Kidney (tissue), 14 donors: Measurements from ENCODE around the gene ATP6V1F. TPM values are rescaled to one million over a fixed set of nuclear protein-coding genes. Genes with fewer than 3 reads are reported as not detected.

Experiments
- DNase-seq, 5 donors: peaks; one replicate each; pipeline ENCODE4 v3.0.0-alpha.2; 2013 to 2020
- FAIRE-seq: peaks from 2 replicates; lab custom pipeline; 2012; peaks lifted over from hg19 to GRCh38; lab: Jason Lieb, UNC
- H3K27ac ChIP-seq, 2 donors: one replicate each; pipeline ENCODE4 v1.7.0; 2013; ENCODE audit warnings: low read depth in 2 of 2, low read length in 2 of 2, inconsistent platforms in 1 of 2
- H3K27me3 ChIP-seq: one replicate; pipeline ENCODE4 v1.7.1; 2013; ENCODE audit warnings: low read length, inconsistent platforms; ENCODE audit not compliant: control insufficient read depth, insufficient read depth
- H3K36me3 ChIP-seq, 3 donors: one replicate each; pipeline versions ENCODE4 v1.7.0 to v1.7.1; 2013; ENCODE audit warnings: low read length in 3 of 3, control low read depth in 1 of 3, inconsistent platforms in 1 of 3; ENCODE audit not compliant: insufficient read depth in 3 of 3, control insufficient read depth in 2 of 3
- H3K4me1 ChIP-seq, 3 donors: one replicate each; pipeline versions ENCODE4 v1.7.0 to v1.7.1; 2013; ENCODE audit warnings: low read length in 3 of 3, inconsistent platforms in 1 of 3, low read depth in 1 of 3; ENCODE audit not compliant: control insufficient read depth in 2 of 3, insufficient read depth in 2 of 3
- H3K4me3 ChIP-seq, 3 donors: one replicate each; pipeline versions ENCODE4 v1.7.0 to v1.8.1; 2013; ENCODE audit warnings: low read length in 3 of 3, control low read depth in 1 of 3, inconsistent platforms in 1 of 3
- H3K9ac ChIP-seq, 3 donors: one replicate each; pipeline versions ENCODE4 v1.7.0 to v1.7.1; 2013; ENCODE audit warnings: low read length in 3 of 3, control low read depth in 1 of 3, inconsistent platforms in 1 of 3
- H3K9me3 ChIP-seq, 3 donors: one replicate each; pipeline versions ENCODE4 v1.7.0 to v1.7.1; 2013; ENCODE audit warnings: low read length in 3 of 3, control low read depth in 1 of 3, inconsistent platforms in 1 of 3; ENCODE audit not compliant: control insufficient read depth in 2 of 3, insufficient read depth in 1 of 3
- CTCF ChIP-seq: IDR thresholded peaks from 3 replicates; pipeline ENCODE4 v1.5.1; 2012; ENCODE audit warnings: mild to moderate bottlenecking, moderate library complexity, borderline replicate concordance; ENCODE audit not compliant: insufficient read depth; ENCODE audit errors: extremely low read depth
- intact Hi-C: fragments of 100-400 bp; cut with DNase I; formaldehyde crosslinking; loops from one replicate; pipeline ENCODE4 v1.11.1; 2022
- polyA plus RNA-seq: library from polyadenylated mRNA; stranded (reverse); fragments of 350-450 nt; fragmentation: Illumina TruSeq; extraction: RNeasy Lipid Tissue Mini Kit (QIAGEN cat#74804); gene quantifications from one replicate; pipeline ENCODE4 v1.2.3, GENCODE V29; 2014; ENCODE audit warnings: low read depth, low replicate concordance; ENCODE audit not compliant: insufficient read depth
- total RNA-seq: library from RNA; stranded (reverse); fragmentation: NEBNext Ultra II Directional; extraction: Animal tissue kit (Norgen Biotek cat#: 25700); gene quantifications from one replicate; pipeline ENCODE4 v1.2.1, GENCODE V29; 2021
- donor health status: control.
- donor health status: control.
- donor health status: control.
- donor health status: control.
- donor health status: control.
- donor health status: DM: yes; HTN: yes; CAD: no.
- donor health status: Normal renal cell carcinoma (clear cell type).

The ATP6V1F gene
- total and polyA plus RNA-seq, 2 donors from 2014 or later: 161 to 684 TPM

DNA sequence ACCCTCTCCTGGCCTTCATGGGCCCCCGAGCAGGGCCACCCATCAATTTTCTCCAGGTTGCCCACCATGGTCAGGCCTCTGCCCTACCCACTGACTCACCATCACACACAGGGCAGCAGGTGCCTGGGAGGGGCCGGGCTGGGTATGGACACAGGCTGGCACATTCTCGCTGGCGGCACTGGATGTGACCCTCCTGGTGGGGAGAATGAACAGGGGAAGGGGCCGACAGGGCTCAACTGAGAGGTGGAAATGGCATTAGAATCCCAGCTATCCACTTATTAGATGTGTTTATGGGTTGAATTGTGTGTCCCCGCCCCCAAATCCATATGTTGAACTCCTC is 31.4 kb downstream of the ATP6V1F start:
- Histone ChIP-seq H3K27me3 (no peaks in the 10 kb centered on the region), H3K4me1 (no peaks in the 10 kb centered on the region), H3K9me3 (no peaks in the 10 kb centered on the region), H3K36me3 (no peaks in the 10 kb centered on the region), H3K4me3 (no peak overlapping the region), H3K9ac (no peak overlapping the region), H3K27ac (no peak overlapping the region)
- DNase-seq: no peak
- no peak for FAIRE-seq
- TF ChIP-seq CTCF: no peak
- intact Hi-C loops: no loop called here

DNA sequence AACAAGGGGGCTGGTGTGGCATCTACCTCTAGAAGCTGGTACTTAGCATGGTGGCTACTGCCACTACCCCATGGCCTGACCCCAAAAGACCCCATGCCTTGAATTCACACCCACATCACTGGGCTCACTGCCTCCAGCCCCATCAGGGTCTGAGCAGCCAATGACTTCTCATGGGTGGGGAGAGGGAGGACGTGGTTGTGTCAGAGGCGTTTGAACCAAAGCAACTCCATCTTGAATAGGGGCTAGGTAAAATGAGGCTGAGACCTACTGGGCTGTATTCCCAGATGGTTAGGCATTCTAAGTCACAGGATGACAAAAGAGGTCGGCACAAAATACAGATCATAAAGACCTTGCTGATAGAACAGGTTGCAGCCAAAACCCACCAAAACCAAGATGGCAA is 32.7 kb downstream of the ATP6V1F start:
- intact Hi-C loops: no loop called here

GRCh38 chr7:128899392-128899791 is 36.7 kb downstream of the ATP6V1F start:
- intact Hi-C loops: no loop called here
- H3K4me3 ChIP-seq: no peak overlapping the region
- no peak for TF ChIP-seq CTCF
- H3K27me3 ChIP-seq: no peaks in the 10 kb centered on the region
- H3K27ac ChIP-seq: no peak overlapping the region
- H3K9ac ChIP-seq: no peak overlapping the region
- FAIRE-seq: no peak
- H3K36me3 ChIP-seq: no peaks in the 10 kb centered on the region
- no peak for DNase-seq
- no peaks in the 10 kb centered on the region for H3K4me1 ChIP-seq
- peaks cover 0 to 5% (median 0%) of the 10 kb centered on the region in 3 donors for H3K9me3 ChIP-seq

More for the DNA sequence above, 32.7 kb downstream of the ATP6V1F start:
- Histone ChIP-seq H3K27ac (no peak overlapping the region), H3K27me3 (no peaks in the 10 kb centered on the region), H3K36me3 (no peaks in the 10 kb centered on the region), H3K9ac (no peak overlapping the region), H3K9me3 (peaks cover 0 to 5% (median 0%) of the 10 kb centered on the region in 3 donors), H3K4me3 (no peak overlapping the region), H3K4me1 (no peaks in the 10 kb centered on the region)
- TF ChIP-seq CTCF: no peak
- DNase-seq (peak in 1 of 5 donors; percentile 16), FAIRE-seq (no peak)

GRCh38 chr7:128900237-128900636 is 37.6 kb downstream of the ATP6V1F start:
- Histone ChIP-seq H3K4me3 (no peak overlapping the region), H3K27ac (no peak overlapping the region), H3K4me1 (no peaks in the 10 kb centered on the region), H3K9me3 (peaks cover 0 to 5% (median 0%) of the 10 kb centered on the region in 3 donors), H3K9ac (no peak overlapping the region), H3K36me3 (no peaks in the 10 kb centered on the region), H3K27me3 (no peaks in the 10 kb centered on the region)
- intact Hi-C loops: no loop called here
- DNase-seq (no peak), FAIRE-seq (no peak)
- TF ChIP-seq CTCF: no peak
